NCI-H82 (cell line): ENCODE measurements around the gene ZNF277.

Experiments
- DNase-seq: peaks from one replicate; lab custom pipeline; 2025; lab: John Stamatoyannopoulos, UW

The ZNF277 gene

GRCh38 chr7:112254156-112254555 lies 47.7 kb downstream of the ZNF277 start:
- DNase-seq: no peak

- DNase-seq: no peak
Measured at GRCh38 chr7:112254709-112255387, 48.4 kb downstream of the ZNF277 start.

- DNase-seq: peak; percentile 24
Measured at GRCh38 chr7:112255388-112255720, 48.9 kb downstream of the ZNF277 start.

- DNase-seq: no peak
Measured at GRCh38 chr7:112257073-112257472, 50.6 kb downstream of the ZNF277 start.

GRCh38 chr7:112260911-112261310 lies 54.4 kb downstream of the ZNF277 start:
- DNase-seq: no peak

GRCh38 chr7:112262036-112262435 lies 55.5 kb downstream of the ZNF277 start:
- no peak for DNase-seq

- DNase-seq: peak; percentile 43
Measured at GRCh38 chr7:112262855-112263487, 56.5 kb downstream of the ZNF277 start.

- DNase-seq: no peak
Measured at GRCh38 chr7:112263519-112263918, 57.0 kb downstream of the ZNF277 start.

- DNase-seq: no peak
Measured at GRCh38 chr7:112266141-112266540, 59.6 kb downstream of the ZNF277 start.

GRCh38 chr7:112266595-112267270 lies 60.2 kb downstream of the ZNF277 start:
- no peak for DNase-seq

- no peak for DNase-seq
Measured at GRCh38 chr7:112267944-112268691, 61.6 kb downstream of the ZNF277 start.

GRCh38 chr7:112271162-112271561 lies 64.7 kb downstream of the ZNF277 start:
- DNase-seq: no peak

GRCh38 chr7:112272921-112273561 lies 66.5 kb downstream of the ZNF277 start:
- DNase-seq: no peak

GRCh38 chr7:112279042-112279441 lies 72.5 kb downstream of the ZNF277 start:
- no peak for DNase-seq

GRCh38 chr7:112280267-112280666 lies 73.8 kb downstream of the ZNF277 start:
- no peak for DNase-seq

GRCh38 chr7:112282476-112283188 lies 76.1 kb downstream of the ZNF277 start:
- no peak for DNase-seq

GRCh38 chr7:112283382-112283910 lies 77.0 kb downstream of the ZNF277 start:
- DNase-seq: no peak

GRCh38 chr7:112286250-112287086 lies 80.0 kb downstream of the ZNF277 start:
- DNase-seq: peak; percentile 69

GRCh38 chr7:112288301-112288700 lies 81.8 kb downstream of the ZNF277 start:
- DNase-seq: no peak

- DNase-seq: no peak
Measured at GRCh38 chr7:112290065-112290464, 83.6 kb downstream of the ZNF277 start.
